HEK293T (cell line): ENCODE measurements around the gene SMOC2.

Source experiments
- CTCF ChIA-PET: fragments of 350-600 bp; formaldehyde crosslinking; extraction: SDS; loops from one replicate; lab custom pipeline; 2021; ENCODE audit warnings: antibody characterized with exemption, inconsistent platforms; lab: Yijun Ruan, JAX
- POLR2A ChIA-PET: fragments of 350-600 bp; formaldehyde crosslinking; extraction: SDS; loops from one replicate; lab custom pipeline; 2020; ENCODE audit warnings: antibody characterized with exemption, inconsistent platforms; lab: Yijun Ruan, JAX
- DNase-seq: peaks from one replicate; pipeline ENCODE4 v3.0.0; 2012; ENCODE audit warnings: mixed read lengths; ENCODE audit errors: extremely low spot score
- ARNT ChIP-seq: fragments of 450-650 bp; IDR thresholded peaks from 2 replicates; pipeline ENCODE4 v1.6.1; 2017; ENCODE audit warnings: mild to moderate bottlenecking
- BHLHE40 ChIP-seq: fragments of 450-650 bp; IDR thresholded peaks from 2 replicates; pipeline ENCODE4 v1.6.1; 2016; ENCODE audit warnings: mild to moderate bottlenecking, moderate library complexity, borderline replicate concordance
- CTBP1 ChIP-seq: fragments of 450-650 bp; IDR thresholded peaks from 2 replicates; pipeline ENCODE4 v1.6.1; 2016; ENCODE audit warnings: borderline replicate concordance
- ELF4 ChIP-seq: fragments of 450-650 bp; IDR thresholded peaks from 2 replicates; pipeline ENCODE4 v1.6.1; 2017; ENCODE audit warnings: antibody characterized with exemption
- FOXA1 ChIP-seq: fragments of 450-650 bp; IDR thresholded peaks from 2 replicates; pipeline ENCODE4 v1.6.1; 2016; ENCODE audit warnings: mild to moderate bottlenecking
- FOXK2 ChIP-seq: fragments of 450-650 bp; IDR thresholded peaks from 2 replicates; pipeline ENCODE4 v1.6.1; 2016; ENCODE audit warnings: mild to moderate bottlenecking
- FOXM1 ChIP-seq: fragments of 450-650 bp; IDR thresholded peaks from 2 replicates; pipeline ENCODE4 v1.6.1; 2017; ENCODE audit warnings: mild to moderate bottlenecking, borderline replicate concordance
- HDGF ChIP-seq: fragments of 450-650 bp; IDR thresholded peaks from 2 replicates; pipeline ENCODE4 v1.6.1; 2017; ENCODE audit warnings: antibody characterized with exemption, borderline replicate concordance
- L3MBTL2 ChIP-seq: fragments of 450-650 bp; conservative IDR thresholded peaks from 2 replicates; pipeline ENCODE4 v1.6.1; 2016; ENCODE audit warnings: mild to moderate bottlenecking
- LEF1 ChIP-seq: fragments of 450-650 bp; IDR thresholded peaks from 2 replicates; pipeline ENCODE4 v1.6.1; 2017; ENCODE audit warnings: mild to moderate bottlenecking, borderline replicate concordance
- NFRKB ChIP-seq: fragments of 450-650 bp; IDR thresholded peaks from 2 replicates; pipeline ENCODE4 v1.6.1; 2016; ENCODE audit warnings: mild to moderate bottlenecking, moderate library complexity
- SP1 ChIP-seq: fragments of 450-650 bp; IDR thresholded peaks from 2 replicates; pipeline ENCODE4 v1.6.1; 2017
- SUZ12 ChIP-seq: fragments of 450-650 bp; IDR thresholded peaks from 2 replicates; pipeline ENCODE4 v1.6.1; 2016; ENCODE audit warnings: mild to moderate bottlenecking
- TARDBP ChIP-seq: fragments of 450-650 bp; IDR thresholded peaks from 2 replicates; pipeline ENCODE4 v1.6.1; 2016
- ZNF384 ChIP-seq: fragments of 450-650 bp; IDR thresholded peaks from 2 replicates; pipeline ENCODE4 v1.6.1; 2016
- TF ChIP-seq, protein P1 (sequence below): fragments of 450-650 bp; IDR thresholded peaks from 2 replicates; pipeline ENCODE4 v1.6.1; 2016

SMOC2 gene

DNA sequence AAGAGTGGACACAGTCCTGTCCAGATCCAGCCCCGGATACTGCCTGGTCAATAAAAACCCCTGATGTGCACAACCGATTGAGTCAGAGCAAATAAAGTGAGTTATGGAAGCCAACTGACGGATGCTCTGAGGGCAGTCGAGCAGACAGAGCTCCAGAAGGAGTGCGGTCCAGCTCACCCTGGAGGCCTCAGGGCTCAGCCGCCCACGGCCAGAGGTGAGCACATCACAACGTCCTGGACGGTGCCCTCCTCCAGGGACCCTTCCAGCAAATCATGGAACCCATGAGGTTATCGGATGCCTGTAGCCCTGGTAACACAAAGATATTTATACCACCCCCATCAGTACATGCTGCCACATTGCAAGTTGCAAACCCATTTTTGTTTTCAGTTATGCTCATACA, 44.0 kb upstream of the SMOC2 start:
- CTCF ChIA-PET: no interaction called here
- POLR2A ChIA-PET: no interaction called here
- TF ChIP-seq ZNF384: no peak
- no peak for TF ChIP-seq SP1
- no peak for TF ChIP-seq ARNT
- no peak for TF ChIP-seq CTBP1
- no peak for DNase-seq

DNA sequence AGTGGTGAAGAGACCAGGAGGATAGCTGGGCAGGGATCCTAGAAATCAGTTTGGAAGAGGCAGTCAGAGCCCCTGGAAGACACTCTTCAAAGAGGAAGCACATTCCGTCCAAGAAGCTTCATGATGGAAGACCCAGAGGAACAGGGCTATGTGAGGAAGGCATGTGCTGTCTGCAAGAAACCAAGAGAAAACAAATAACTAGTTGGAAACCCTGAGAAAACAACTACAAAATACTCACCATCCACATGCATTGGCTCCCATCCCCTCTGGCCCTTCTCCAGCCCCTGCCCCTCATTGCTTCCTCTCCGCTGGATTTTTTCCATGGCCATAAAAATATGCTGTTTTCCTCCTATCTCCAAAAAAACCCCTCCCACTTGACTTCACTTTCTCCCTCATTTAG, 40.9 kb upstream of the SMOC2 start:
- POLR2A ChIA-PET: no interaction called here
- CTCF ChIA-PET: no interaction called here
- DNase-seq: no peak
- TF ChIP-seq FOXK2 (no peak), HDGF (no peak), FOXM1 (no peak), NFRKB (no peak), L3MBTL2 (no peak)

DNA sequence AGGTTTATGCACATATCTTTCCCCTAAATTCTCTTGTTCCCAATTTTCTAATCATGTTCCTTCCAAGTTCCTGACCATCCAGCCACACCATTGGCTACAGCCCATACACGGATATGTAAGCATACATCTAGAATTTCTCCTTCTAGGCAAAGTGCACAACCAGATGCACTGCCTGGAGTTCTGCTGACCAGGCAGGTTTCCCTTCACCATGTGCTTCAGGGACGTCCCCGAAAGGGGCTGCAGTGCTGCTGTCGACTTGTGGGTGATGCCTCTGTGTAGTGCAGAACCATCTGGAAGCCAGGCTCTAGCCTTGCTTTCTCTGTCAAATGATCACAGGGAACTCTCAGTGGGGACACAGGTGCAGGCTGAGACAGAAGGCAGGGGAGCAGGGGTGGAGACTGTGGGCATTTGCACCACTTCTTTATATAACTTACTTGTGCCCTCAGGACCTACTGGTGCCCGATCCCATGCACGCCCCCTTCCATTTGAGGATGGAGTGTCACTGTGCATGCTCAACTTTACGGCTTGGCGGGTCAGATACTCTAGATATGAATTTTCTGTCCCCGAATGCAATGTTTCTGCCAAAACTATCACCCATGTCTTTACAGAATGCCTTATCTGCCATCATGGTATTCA, 37.5 kb upstream of the SMOC2 start:
- TF ChIP-seq TARDBP (no peak), SUZ12 (no peak), SP1 (no peak), ARNT (no peak), BHLHE40 (no peak), ZNF384 (no peak), L3MBTL2 (no peak), FOXA1 (no peak)
- TF ChIP-seq, protein P1, sequence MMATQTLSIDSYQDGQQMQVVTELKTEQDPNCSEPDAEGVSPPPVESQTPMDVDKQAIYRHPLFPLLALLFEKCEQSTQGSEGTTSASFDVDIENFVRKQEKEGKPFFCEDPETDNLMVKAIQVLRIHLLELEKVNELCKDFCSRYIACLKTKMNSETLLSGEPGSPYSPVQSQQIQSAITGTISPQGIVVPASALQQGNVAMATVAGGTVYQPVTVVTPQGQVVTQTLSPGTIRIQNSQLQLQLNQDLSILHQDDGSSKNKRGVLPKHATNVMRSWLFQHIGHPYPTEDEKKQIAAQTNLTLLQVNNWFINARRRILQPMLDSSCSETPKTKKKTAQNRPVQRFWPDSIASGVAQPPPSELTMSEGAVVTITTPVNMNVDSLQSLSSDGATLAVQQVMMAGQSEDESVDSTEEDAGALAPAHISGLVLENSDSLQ: no peak
- POLR2A ChIA-PET: no interaction called here
- DNase-seq: no peak
- CTCF ChIA-PET: no interaction called here

DNA sequence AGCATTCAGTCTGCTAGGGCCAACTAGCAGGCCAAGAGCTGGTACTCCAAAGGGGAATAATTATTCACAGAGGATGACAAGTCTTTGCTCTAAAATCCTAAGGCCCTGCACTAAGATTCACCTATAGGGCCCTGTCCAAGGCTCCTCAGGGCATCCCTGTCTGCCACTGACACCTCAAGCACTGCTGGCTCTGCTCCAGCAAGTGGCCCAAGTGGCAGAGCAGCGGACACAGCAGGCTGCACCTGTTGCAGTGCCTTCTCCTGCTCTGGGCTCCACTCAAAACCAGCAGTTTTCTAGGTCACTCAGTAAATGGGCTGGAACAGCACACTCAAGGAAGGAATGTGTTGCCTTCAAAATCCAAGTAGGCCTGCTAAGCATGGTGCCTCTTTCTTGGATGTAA, 36.4 kb upstream of the SMOC2 start:
- ChIA-PET POLR2A (no interaction called here), CTCF (no interaction called here)
- TF ChIP-seq TARDBP (no peak), FOXK2 (no peak), L3MBTL2 (no peak), BHLHE40 (no peak), NFRKB (no peak), LEF1 (no peak), ELF4 (no peak), ZNF384 (no peak)
- DNase-seq: no peak

DNA sequence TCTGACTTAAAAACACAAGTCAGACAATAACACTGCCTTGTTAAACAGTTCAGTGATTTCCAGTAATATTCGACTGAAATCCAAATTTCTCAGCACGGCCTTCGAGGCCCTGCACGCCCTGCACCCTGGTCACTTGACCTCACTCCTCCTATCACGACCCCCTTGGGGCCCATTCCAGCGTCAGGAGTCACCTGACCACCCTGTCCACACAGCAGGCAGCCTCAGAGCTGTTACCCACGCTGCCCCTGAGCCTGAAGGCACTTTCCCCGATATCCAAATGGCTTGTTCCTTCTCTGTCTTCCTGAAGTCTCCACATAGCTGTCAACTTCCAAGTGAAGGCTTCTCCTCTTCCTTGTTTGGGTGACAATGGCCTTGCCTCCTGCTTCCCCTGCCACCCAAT, 33.1 kb upstream of the SMOC2 start:
- TF ChIP-seq CTBP1 (no peak), L3MBTL2 (no peak), LEF1 (no peak), ZNF384 (no peak), FOXM1 (no peak), ELF4 (no peak), SUZ12 (no peak)
- ChIA-PET POLR2A (no interaction called here), CTCF (no interaction called here)
- DNase-seq: no peak

DNA sequence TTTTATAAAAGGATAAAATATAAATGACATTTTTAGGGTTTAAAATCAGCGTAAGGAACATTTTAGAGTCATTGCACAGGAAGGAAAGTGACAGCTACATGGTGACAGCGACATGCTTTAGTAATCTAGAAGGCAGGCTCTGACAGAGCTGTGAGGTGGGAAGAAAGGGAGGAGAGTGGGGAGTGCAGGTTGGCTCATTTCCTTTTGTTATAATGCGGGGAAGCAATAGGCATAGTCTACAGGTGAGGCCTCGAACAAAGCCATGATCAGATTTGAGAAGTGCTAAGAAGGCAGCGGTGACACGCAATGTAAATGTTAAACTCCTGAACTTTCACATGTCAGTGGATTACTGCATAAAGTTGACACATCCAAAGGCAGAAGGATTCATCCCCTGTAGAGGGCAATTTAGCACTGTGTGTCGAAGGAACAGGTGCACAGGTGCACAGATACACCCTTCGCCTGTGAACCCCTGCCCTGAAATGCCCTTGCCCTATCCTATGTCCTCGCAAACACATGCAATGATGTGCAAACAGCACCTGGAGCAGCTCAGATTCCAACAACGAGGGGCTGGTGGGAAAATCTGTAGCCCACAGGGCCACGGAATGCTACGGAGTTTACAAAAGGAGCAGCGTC, 32.4 kb upstream of the SMOC2 start:
- DNase-seq: no peak
- CTCF ChIA-PET: no interaction called here
- POLR2A ChIA-PET: no interaction called here
- no peak for TF ChIP-seq FOXA1
- TF ChIP-seq SP1: no peak
- no peak for TF ChIP-seq TARDBP
- no peak for TF ChIP-seq NFRKB
- no peak for TF ChIP-seq FOXM1
- TF ChIP-seq HDGF: no peak
- TF ChIP-seq CTBP1: no peak
- no peak for TF ChIP-seq FOXK2
- TF ChIP-seq BHLHE40: no peak
- TF ChIP-seq SUZ12: no peak
- TF ChIP-seq, protein P1: no peak
- TF ChIP-seq LEF1: no peak
- TF ChIP-seq ZNF384: no peak
- TF ChIP-seq ARNT: no peak
- no peak for TF ChIP-seq L3MBTL2
- no peak for TF ChIP-seq ELF4

DNA sequence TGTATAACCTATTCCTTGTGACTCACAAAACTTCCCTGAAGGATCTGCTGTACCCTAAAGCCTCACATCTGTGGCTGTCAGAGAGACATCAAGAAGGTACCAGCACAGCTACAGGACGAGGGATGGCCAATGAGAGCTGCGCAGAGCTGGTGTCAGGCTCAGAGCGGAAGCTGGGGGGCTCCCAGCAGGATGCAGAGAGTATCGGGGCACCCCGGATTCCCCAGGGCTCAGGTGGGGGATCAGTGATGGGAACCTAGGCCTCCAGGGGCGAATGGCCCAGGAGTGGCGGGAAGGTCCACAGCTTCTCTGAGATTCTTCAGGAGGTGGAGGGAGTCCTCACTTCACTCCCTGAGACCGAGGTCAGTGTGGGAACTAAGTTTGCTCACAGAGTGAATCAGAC, 30.9 kb upstream of the SMOC2 start:
- POLR2A ChIA-PET: no interaction called here
- DNase-seq: no peak
- CTCF ChIA-PET: no interaction called here
- no peak for TF ChIP-seq TARDBP
- TF ChIP-seq FOXM1: no peak
- TF ChIP-seq SUZ12: no peak
- TF ChIP-seq FOXK2: no peak
- TF ChIP-seq ELF4: no peak
- no peak for TF ChIP-seq FOXA1
- no peak for TF ChIP-seq ZNF384
- no peak for TF ChIP-seq HDGF
- TF ChIP-seq LEF1: no peak
- TF ChIP-seq NFRKB: no peak
- TF ChIP-seq CTBP1: no peak
- TF ChIP-seq ARNT: no peak
- TF ChIP-seq, protein P1: no peak
- no peak for TF ChIP-seq L3MBTL2
